NCI-H226 (cell line): Measurements from ENCODE around the gene SNX8.
A peak's percentile ranks its signal among the peaks of the same experiment; 100 is the strongest.
"Not testable (repeated sequence)": the region's sequence is repeated elsewhere in the genome, so short reads cannot be mapped to it uniquely, and the experiment has no call there.

Experiments used
- DNase-seq: peaks from one replicate; pipeline ENCODE4 v3.0.0-alpha.2; 2015

Gene SNX8, protein sequence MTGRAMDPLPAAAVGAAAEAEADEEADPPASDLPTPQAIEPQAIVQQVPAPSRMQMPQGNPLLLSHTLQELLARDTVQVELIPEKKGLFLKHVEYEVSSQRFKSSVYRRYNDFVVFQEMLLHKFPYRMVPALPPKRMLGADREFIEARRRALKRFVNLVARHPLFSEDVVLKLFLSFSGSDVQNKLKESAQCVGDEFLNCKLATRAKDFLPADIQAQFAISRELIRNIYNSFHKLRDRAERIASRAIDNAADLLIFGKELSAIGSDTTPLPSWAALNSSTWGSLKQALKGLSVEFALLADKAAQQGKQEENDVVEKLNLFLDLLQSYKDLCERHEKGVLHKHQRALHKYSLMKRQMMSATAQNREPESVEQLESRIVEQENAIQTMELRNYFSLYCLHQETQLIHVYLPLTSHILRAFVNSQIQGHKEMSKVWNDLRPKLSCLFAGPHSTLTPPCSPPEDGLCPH

GRCh38 chr7:2314209-2314955 is at the start of gene SNX8:
Gene SNX8 (minus strand): TSS chr7:2314441. CDS start chr7:2314421, 20 bp downstream.
- DNase-seq, result peak; percentile 94

- no peak for DNase-seq
These were observed 48.3 kb upstream of the SNX8 start for GRCh38 chr7:2362385-2363088.

- no peak for DNase-seq
These were observed 46.6 kb upstream of the SNX8 start for GRCh38 chr7:2360796-2361195.

- no peak for DNase-seq
These were observed 45.4 kb upstream of the SNX8 start for GRCh38 chr7:2359610-2360009.

- no peak for DNase-seq
These were observed 44.8 kb upstream of the SNX8 start for GRCh38 chr7:2358968-2359527.

DNA sequence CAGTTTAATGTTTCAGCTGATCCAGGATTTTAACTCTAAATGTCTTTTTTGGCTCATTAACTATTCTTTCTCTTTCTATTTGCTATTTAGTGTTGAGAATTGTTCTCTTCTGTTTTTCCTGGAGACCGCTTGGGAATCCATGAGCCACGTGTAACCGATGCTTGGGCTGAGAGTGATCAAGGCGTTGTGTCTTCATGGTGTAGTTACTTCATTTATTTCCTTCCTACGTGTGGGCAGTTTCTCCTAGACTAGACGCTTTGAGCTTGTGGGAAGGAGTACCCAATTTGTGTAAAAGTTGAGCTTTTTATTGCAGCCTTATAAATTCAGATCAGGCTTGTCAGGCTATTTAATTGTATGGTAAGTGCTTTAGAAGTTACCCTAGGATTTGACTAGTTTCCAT is 43.3 kb upstream of the SNX8 start:
- no peak for DNase-seq

DNA sequence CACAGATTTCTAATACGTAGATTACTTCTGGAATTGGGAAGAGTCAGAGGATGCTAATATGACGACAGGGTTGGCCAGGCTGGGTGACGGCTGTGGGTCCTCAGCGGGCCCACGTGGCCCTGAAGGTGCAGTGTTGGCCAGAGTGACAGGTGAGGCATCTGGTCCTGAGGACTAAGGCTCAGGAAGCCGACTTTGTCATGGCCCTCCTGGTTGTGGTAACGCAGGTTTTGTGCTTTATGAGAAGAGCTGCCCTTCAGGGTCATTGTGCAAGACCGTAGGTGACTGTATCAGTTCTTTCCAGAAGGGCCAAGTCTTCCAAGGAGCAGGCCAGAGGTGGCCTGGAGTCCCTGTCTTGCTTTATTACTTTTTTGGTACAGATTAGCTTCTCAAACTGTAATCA is 42.9 kb upstream of the SNX8 start:
- DNase-seq, result no peak

DNA sequence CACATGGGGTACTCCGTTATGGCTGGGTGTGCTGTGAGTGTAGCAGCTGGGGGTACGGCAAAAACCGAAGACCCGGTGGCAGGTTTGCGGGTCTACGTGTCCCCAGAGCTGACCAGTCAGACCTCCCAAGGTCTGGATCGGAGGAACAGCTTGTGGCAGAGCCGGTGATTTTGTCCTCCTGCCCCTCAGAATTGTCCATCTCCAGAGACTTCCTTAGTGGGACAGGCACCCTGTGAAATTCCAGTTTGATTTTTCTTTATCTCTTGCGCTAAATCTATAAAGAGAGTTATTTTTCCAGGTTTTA is 41.4 kb upstream of the SNX8 start:
- no peak for DNase-seq

- no peak for DNase-seq
These were observed 40.9 kb upstream of the SNX8 start for GRCh38 chr7:2354939-2355704.

DNA sequence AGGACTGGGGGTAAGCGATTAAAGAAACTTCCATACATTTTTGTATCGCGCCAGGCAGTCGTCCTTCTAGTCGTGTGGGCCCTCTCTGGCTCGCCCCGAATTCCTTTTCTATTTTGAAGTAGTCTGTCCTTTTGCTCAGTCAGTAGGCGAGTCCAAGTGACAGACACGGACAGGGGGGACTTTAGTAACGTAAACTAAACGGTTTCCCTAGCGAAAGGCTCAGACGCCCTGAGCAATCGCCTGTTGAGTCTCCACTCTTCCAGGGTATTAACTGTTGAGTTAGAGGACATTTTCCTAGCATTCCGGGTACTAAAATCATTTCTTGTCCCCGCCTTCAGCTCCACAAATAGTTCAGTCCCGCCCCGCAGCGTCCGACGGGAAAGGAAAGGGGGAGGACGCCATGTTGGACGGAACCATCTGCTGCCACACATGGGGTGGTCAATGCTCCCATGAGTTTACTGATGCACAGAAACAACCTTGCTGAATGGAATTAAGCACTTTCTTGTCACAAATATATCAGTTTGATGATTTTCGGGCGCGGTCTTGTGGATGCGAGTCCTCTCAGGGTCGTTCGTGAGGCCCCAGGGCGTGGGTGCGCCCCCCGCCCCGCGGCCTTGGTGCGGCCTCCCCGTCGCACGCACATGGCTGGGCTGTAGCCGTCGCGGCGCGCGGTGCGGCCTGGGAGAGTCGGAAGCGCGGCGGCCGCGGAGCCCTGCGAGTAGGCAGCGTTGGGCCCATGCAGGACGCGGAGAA is 40.1 kb upstream of the SNX8 start, which contains the start of gene EIF3B:
EIF3B (plus strand) TSS at position 642 of the 753 bp plus-strand sequence; CDS start at position 737, 95 bp downstream.
- peak; percentile 93 for DNase-seq

GRCh38 chr7:2353936-2354185 is 39.6 kb upstream of the SNX8 start:
- peak; percentile 91 for DNase-seq

DNA sequence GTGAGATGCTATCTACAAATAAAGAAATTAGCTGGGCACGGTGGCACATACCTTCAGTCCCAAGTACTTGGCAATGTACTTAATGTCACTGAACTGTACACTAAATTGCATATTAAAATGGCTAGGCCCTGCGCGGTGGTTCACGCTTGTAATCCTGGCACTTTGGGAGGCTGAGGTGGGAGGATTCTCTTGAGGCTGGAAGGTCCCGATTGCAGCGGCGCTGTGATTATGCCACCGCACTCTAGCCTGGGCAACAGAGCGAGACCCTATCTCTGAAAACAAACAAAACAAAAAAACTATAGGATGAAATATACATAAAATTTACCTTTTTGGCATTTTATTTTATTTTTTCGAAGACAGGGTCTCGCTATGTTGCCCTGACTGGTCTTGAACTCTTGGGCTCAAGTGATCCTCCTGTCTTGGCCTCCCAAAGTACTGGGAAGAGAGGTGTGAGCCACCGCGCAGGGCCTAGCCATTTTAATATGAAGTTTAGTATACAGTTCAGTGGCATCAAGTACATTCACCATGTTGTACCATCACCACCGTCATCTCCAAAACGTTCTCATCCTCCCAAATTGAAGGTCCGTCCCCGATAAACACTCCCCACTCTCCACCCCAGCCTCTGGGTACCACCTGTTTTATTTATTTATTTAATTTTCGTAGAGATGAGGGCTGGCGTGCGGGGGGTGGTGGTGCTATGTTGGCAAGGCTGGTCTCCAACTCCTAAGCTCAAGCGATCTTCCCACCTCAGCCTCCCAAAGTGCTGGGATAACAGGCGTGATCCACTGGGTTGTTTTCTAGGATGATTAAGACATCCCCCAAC is 39.1 kb upstream of the SNX8 start:
- no peak for DNase-seq

- no peak for DNase-seq
These were observed 36.6 kb upstream of the SNX8 start for GRCh38 chr7:2350861-2351260.

- DNase-seq, result no peak
These were observed 35.8 kb upstream of the SNX8 start for GRCh38 chr7:2350055-2350454.

DNA sequence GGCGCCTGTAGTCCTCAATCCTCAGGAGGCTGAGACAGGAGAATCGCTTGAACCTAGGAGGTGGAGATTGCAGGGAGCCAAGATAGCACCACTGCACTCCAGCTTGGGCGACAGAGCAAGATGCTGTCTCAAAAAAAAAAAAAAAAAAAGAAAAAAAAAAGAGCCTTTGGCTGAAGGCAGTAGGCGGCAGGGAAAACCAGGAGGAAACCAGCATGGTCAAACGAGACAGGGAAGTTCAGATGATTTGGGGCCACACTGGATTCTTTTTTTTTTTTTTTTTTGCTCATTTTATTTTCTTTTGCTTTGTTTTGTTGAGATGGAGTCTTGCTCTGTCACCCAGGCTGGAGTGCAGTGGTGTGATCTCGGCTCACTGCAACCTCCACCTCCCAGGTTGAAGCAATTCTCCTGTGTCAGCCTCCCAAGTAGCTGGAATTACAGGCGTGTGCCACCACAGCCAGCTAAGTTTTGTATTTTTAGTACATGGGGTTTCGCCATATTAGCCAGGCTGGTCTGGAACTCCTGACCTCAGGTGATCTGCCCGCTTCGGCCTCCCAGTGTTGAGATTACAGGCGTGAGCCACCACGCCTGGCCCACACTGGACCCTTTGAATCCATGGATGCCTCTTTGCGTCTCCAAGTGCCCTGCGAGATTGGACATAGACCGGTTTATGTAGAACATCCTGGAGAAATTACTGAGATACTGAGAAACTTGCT is 33.3 kb upstream of the SNX8 start:
- DNase-seq, result not testable (repeated sequence)

DNA sequence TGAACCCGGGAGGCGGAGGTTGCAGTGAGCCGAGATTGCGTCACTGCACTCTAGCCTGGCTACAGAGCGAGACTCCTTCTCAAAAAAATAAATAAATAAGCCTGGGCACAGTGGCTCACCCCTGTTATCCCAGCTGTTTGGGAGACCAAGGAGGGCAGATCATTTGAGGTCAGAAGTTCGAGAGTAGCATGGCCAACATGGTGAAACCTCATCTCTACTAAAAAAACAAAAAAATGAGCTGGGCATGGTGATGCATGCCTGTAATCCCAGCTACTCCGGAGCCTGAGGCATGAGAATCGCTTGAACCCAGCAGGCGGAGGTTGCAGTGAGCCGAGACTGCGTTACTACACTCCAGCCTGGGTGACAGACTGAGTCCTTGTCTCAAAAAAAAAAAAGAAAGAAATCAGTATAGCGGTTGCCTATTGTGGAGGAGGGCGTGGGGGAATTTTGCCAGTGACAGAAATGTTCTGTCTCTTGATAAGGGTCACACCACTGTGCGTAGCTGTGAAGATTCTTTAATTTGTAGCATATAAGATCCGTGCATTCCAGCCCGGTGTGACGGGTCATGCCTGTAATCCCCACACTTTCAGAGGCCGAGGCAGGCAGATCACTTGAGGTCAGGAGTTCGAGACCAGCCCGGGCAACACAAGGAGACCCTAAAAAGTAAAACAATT is 22.5 kb upstream of the SNX8 start:
- no peak for DNase-seq

DNA sequence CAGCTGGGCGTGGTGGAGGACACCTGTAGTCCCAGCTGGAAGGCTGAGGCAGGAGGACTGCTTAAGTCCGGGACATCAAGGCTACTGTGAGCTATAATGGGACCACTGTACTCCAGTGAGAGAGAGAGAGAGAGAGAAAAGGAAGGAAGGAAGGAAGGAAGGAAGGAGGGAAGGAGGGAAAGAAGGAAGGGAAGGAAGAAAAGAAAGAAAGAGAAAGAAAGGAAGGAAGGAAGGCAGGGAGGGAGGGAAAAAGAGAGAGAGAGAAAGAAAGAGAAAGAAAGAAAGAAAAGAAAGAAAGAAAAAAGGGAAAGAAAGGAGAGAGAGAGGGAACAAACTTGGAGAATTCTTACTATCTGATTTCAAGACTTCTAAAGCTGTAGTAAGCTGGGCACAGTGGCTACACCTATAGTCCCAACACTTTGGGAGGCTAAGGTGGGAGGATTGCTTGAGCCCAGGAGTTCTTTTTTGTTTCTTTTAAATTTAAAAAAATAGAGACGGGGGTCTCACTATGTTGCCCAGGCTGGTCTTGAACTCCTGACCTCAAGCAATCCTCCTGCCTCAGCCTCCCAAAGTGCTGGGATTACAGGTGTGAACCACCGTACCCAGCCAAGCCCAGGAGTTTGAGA is 18.5 kb upstream of the SNX8 start:
- not testable (repeated sequence) for DNase-seq

GRCh38 chr7:2331707-2332106 is 17.5 kb upstream of the SNX8 start:
- DNase-seq, result no peak

DNA sequence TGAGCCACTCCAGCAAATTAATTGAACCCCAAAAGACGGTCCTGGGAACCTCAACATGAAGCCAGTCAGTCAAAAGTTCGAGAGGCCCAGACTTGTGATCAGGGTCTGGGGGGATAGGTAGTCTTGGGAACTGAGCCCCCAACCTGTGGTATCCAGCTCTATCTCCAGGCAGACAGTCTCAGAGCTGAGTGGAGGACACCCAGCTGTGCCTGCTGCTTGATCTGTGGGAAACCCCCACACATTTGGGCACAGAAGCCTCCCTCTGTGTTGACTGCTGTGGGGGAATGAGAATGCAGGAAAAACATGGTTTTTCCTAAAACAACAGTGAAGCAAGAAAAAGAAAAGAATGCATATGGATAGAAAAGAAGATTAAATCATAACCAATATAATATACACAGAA is 16.3 kb upstream of the SNX8 start:
- no peak for DNase-seq
